H1 (cell line): ENCODE data around the gene ARHGEF11.

Experiments
- CHD2 ChIP-seq: IDR thresholded peaks from 2 replicates; pipeline ENCODE4 v1.6.1; 2012; ENCODE audit warnings: low read length, improper control_type of control experiment
- EZH2 ChIP-seq: fragments of 200-600 bp; sonication (generic); IDR thresholded peaks from 2 replicates; pipeline ENCODE4 v1.7.1; 2012; ENCODE audit warnings: low read depth, mild to moderate bottlenecking, moderate library complexity, low read length, inconsistent platforms; ENCODE audit not compliant: severe bottlenecking
- GABPA ChIP-seq: IDR thresholded peaks from 2 replicates; pipeline ENCODE4 v1.6.1; 2011; ENCODE audit warnings: mild to moderate bottlenecking, low read length, moderate library complexity, borderline replicate concordance; ENCODE audit not compliant: insufficient read depth
- POLR2A ChIP-seq, 2 experiments: IDR thresholded peaks; 1 replicate in 1 of 2; 2 replicates in 1 of 2; pipeline ENCODE4 v1.6.1; 2011; ENCODE audit warnings: low read depth in 2 of 2, low read length in 2 of 2, mild to moderate bottlenecking in 2 of 2; ENCODE audit errors: control extremely low read depth in 1 of 2
- SUZ12 ChIP-seq: fragments of 200-600 bp; sonication (generic); IDR thresholded peaks from 2 replicates; pipeline ENCODE4 v1.6.1; 2012; ENCODE audit warnings: mild to moderate bottlenecking, inconsistent platforms, low read length, moderate library complexity, mixed read lengths
- TAF1 ChIP-seq: IDR thresholded peaks from 2 replicates; pipeline ENCODE4 v1.6.1; 2011; ENCODE audit warnings: mild to moderate bottlenecking, low read depth, low read length
- TF ChIP-seq, protein P1 (sequence below), 3 experiments: IDR thresholded peaks; 1 replicate in 2 of 3; 2 replicates in 1 of 3; pipeline versions ENCODE4 v1.5.1 to v1.6.1; 2011; ENCODE audit warnings: low read length in 3 of 3, mild to moderate bottlenecking in 3 of 3, inconsistent platforms in 2 of 3, low read depth in 1 of 3, moderate library complexity in 1 of 3; ENCODE audit not compliant: insufficient read depth in 1 of 3; ENCODE audit errors: control extremely low read depth in 1 of 3
- TF ChIP-seq, protein P2 (sequence below): IDR thresholded peaks from 2 replicates; pipeline ENCODE4 v1.6.1; 2012; ENCODE audit warnings: low read length, inconsistent platforms

DNA sequence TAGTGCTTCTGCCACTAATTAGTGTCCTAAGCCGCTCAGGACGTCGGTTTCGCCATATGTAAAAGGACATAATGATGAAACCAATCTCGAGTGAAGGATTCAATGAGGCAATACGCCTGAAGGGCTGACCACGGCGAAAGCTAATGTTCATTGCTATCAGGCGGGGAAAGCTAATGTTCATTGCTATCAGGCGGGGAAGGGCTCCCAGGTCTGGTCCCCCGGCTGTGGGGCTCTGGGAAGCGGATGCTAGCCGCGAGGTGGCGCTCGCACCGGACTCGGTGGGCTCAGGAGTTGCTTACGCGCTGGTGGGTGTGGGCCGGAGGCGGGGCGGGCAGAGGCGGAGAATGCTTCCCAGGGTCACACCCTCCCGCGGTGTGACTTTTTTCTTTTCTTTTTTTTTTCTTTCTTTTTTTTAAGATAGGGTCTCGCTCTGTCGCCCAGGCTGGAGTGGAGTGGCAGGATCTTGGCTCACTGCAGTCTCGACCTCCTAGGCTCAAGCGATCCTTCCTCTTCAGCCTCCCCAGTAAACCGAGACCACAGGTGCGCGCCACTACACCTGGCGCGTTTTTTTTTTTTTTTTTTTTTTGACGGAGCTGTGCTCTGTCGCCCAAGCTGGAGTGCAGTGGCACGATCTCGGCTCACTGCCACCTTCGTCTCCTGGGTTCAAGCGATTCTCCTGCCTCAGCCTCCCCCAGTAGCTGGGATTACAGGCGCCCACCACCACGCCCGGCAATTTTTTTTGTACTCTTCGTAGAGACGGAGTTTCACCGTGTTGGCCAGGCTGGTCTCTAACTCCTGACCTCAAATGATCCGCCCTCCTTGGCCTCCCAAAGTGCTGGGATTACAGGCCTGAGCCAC is 153.1 kb downstream of the ARHGEF11 start:
- TF ChIP-seq, protein P1, sequence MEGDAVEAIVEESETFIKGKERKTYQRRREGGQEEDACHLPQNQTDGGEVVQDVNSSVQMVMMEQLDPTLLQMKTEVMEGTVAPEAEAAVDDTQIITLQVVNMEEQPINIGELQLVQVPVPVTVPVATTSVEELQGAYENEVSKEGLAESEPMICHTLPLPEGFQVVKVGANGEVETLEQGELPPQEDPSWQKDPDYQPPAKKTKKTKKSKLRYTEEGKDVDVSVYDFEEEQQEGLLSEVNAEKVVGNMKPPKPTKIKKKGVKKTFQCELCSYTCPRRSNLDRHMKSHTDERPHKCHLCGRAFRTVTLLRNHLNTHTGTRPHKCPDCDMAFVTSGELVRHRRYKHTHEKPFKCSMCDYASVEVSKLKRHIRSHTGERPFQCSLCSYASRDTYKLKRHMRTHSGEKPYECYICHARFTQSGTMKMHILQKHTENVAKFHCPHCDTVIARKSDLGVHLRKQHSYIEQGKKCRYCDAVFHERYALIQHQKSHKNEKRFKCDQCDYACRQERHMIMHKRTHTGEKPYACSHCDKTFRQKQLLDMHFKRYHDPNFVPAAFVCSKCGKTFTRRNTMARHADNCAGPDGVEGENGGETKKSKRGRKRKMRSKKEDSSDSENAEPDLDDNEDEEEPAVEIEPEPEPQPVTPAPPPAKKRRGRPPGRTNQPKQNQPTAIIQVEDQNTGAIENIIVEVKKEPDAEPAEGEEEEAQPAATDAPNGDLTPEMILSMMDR (IDR thresholded peaks at IDR 0.05; ENCODE audit: control extremely low read depth in 1 of 3, insufficient read depth in 1 of 3, low read depth in 1 of 3, low read length in 3 of 3) = peak; percentile 84 to 93 (median 92)
- TF ChIP-seq POLR2A (IDR thresholded peaks at IDR 0.05; ENCODE audit: control extremely low read depth in 1 of 2, low read depth in 2 of 2, low read length in 2 of 2) = no peak
- TF ChIP-seq GABPA = no peak
- TF ChIP-seq EZH2 = no peak
- no peak for TF ChIP-seq SUZ12
- no peak for TF ChIP-seq CHD2
- no peak for TF ChIP-seq TAF1
- TF ChIP-seq, protein P2, sequence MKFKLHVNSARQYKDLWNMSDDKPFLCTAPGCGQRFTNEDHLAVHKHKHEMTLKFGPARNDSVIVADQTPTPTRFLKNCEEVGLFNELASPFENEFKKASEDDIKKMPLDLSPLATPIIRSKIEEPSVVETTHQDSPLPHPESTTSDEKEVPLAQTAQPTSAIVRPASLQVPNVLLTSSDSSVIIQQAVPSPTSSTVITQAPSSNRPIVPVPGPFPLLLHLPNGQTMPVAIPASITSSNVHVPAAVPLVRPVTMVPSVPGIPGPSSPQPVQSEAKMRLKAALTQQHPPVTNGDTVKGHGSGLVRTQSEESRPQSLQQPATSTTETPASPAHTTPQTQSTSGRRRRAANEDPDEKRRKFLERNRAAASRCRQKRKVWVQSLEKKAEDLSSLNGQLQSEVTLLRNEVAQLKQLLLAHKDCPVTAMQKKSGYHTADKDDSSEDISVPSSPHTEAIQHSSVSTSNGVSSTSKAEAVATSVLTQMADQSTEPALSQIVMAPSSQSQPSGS = no peak
